ENCODE data around the gene TBX4. TPM values are rescaled to one million over a fixed set of nuclear protein-coding genes. Genes with fewer than 3 reads are reported as not detected.

TBX4 gene
- 0.06 to 0.14 TPM (median 0.11 TPM) in 4 of 5 replicates, not detected in the other for total RNA-seq (2022; extraction: Qiagen RNA extraction; ENCODE audit: low read depth)

DNA sequence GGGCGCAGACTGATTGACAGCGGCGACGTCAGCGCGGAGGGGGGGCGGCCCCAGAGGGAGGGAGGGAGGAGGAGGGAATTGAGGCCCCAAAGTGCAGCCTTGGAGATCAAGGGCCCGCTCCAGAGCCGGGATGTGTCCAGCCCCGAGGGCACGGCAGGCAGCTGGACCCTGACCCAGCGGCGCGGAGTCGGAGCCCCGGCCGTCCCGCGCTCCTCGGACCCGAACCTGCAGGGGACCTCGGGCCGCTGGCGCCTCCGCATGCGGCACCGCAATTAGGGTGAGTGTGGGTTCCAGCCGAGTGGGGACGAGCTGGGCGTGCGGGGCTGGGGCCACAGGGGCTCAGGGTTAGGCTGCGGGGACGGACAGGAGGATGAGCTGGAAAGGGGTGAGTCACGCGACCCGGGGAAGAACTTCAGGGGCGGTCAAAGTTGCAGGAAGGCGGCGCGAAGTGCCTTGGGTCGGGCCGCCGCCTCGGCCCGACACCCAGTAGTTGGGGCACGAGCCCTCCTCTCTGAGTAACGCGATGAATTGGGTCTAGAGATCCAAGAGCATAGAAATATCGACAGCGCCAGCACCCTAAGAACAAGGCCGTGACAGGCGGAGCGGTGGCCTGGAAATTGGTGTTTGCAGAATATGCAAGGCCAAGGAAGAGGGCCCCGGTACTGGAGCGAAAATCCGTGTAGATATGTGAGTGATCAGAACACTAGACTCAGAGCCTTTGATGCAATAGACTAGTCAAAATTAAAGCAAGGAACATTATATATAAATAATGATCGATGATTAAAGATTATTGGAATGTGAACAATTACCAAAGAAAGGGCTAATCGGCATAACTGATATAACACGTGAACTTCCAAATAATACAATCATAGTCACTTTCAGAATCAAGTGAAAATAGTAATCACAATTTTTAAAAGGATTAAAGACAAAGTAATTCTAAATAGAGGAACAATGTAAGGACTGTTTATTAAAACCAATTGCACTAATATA is at the start of gene TBX4:
Gene TBX4, plus strand, starts transcription at position 122 of the 990 bp plus-strand sequence. CDS start 4,069 bp downstream, outside the sequence.

Other genes starting within 250 kb of the TBX4 start
- 5.9 to 10.1 TPM (median 9.2 TPM) in 5 replicates for gene TBX2, start 52.6 kb upstream of the TBX4 start, total RNA-seq (2022; extraction: Qiagen RNA extraction; ENCODE audit: low read depth)
- gene NACA2, start 138.8 kb downstream of the TBX4 start, total RNA-seq (2022; extraction: Qiagen RNA extraction; ENCODE audit: low read depth): not detected in 5 replicates

Data from A549 treated with RU486 at 1 μM for 4 hours (cell line).